ENCODE results near the gene KLF15. TPM values are rescaled to one million over a fixed set of nuclear protein-coding genes. Genes with fewer than 3 reads are reported as not detected.
A peak's percentile ranks its signal among the peaks of the same experiment; 100 is the strongest.

The KLF15 gene
- total RNA-seq, 4 donors from 2014 or later, result 138 to 234 (median 176) TPM

- H3K36me3 ChIP-seq, result peaks cover 0 to 74% (median 12%) of the 10 kb centered on the region in 3 donors
- no peak overlapping the region for H3K4me3 ChIP-seq
- no peaks in the 10 kb centered on the region for H3K9me3 ChIP-seq
- H3K4me1 ChIP-seq, result peaks cover 3 to 100% (median 71%) of the 10 kb centered on the region in 4 donors
- H3K27ac ChIP-seq, result peak overlapping the region; percentile 94 to 100 (median 98)
- DNase-seq (ENCODE audit: low spot score in 2 of 2), result peak; percentile 4 to 9
- WGBS, 2 donors, result 75 to 76% methylated on average over 4 to 9 of the region's 9 CpGs
- TF ChIP-seq, protein P1, sequence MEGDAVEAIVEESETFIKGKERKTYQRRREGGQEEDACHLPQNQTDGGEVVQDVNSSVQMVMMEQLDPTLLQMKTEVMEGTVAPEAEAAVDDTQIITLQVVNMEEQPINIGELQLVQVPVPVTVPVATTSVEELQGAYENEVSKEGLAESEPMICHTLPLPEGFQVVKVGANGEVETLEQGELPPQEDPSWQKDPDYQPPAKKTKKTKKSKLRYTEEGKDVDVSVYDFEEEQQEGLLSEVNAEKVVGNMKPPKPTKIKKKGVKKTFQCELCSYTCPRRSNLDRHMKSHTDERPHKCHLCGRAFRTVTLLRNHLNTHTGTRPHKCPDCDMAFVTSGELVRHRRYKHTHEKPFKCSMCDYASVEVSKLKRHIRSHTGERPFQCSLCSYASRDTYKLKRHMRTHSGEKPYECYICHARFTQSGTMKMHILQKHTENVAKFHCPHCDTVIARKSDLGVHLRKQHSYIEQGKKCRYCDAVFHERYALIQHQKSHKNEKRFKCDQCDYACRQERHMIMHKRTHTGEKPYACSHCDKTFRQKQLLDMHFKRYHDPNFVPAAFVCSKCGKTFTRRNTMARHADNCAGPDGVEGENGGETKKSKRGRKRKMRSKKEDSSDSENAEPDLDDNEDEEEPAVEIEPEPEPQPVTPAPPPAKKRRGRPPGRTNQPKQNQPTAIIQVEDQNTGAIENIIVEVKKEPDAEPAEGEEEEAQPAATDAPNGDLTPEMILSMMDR (IDR thresholded peaks at IDR 0.05), result no peak
- TF ChIP-seq EP300 (IDR thresholded peaks at IDR 0.05), result no peak
- no peaks in the 10 kb centered on the region for H3K27me3 ChIP-seq
Observed at GRCh38 chr3:126350502-126351085, 6.6 kb downstream of the KLF15 start.

- peak overlapping the region; percentile 66 to 100 (median 96) for H3K27ac ChIP-seq
- no peak overlapping the region for H3K4me3 ChIP-seq
- no peaks in the 10 kb centered on the region for H3K9me3 ChIP-seq
- no peaks in the 10 kb centered on the region for H3K27me3 ChIP-seq
- TF ChIP-seq EP300 (IDR thresholded peaks at IDR 0.05) (no peak), POLR2A (IDR thresholded peaks at IDR 0.05) (no peak)
- TF ChIP-seq, protein P1 (IDR thresholded peaks at IDR 0.05), result no peak
- peak in 1 of 2 donors; percentile 13 for DNase-seq (ENCODE audit: low spot score in 2 of 2)
- H3K36me3 ChIP-seq, result peaks cover 0 to 80% (median 15%) of the 10 kb centered on the region in 3 donors
- H3K4me1 ChIP-seq, result peaks cover 3 to 98% (median 65%) of the 10 kb centered on the region in 4 donors
- 62 to 85% methylated on average over 12 to 14 of the region's 15 CpGs for WGBS, 2 donors
Observed at GRCh38 chr3:126349611-126350501, 7.4 kb downstream of the KLF15 start.

DNA sequence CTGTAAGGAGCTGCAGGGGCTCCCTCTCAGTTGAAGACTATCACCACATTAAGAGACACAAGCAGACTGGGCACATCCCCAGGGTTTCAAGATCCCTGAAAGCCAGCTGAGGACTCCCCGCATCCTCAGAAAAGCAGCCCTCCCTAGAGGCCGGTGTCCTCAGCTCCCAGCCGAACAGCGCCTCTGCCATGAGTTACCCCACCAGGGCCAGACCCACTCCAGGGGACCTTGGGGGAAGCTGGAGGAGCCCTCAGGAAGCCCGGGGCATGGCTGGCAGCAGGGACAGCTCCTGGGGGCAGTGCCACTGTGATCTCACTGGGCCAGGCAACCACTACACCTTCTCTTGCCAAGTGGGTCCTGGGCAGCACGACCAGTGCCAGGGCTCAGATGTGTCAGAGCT is 8.1 kb downstream of the KLF15 start:
- WGBS, 2 donors, result 90% methylated on average over 6 of the region's 6 CpGs; no CpG with 5 or more reads in 1 of the 2 donors
- peak; percentile 4 to 12 for DNase-seq (ENCODE audit: low spot score in 2 of 2)
- TF ChIP-seq POLR2A (IDR thresholded peaks at IDR 0.05) (no peak), EP300 (IDR thresholded peaks at IDR 0.05) (no peak)
- TF ChIP-seq, protein P1 (IDR thresholded peaks at IDR 0.05), result no peak
- Histone ChIP-seq H3K4me3 (no peak overlapping the region), H3K9me3 (no peaks in the 10 kb centered on the region), H3K27me3 (no peaks in the 10 kb centered on the region), H3K36me3 (peaks cover 0 to 88% (median 15%) of the 10 kb centered on the region in 3 donors), H3K4me1 (peaks cover 3 to 98% (median 61%) of the 10 kb centered on the region in 4 donors), H3K27ac (peak overlapping the region; percentile 66 to 100 (median 96))

GRCh38 chr3:126348308-126348920 is 8.8 kb downstream of the KLF15 start:
- H3K9me3 ChIP-seq, result no peaks in the 10 kb centered on the region
- H3K4me1 ChIP-seq, result peaks cover 3 to 98% (median 64%) of the 10 kb centered on the region in 4 donors
- WGBS, 2 donors, result 82 to 85% methylated on average over 11 to 12 of the region's 12 CpGs
- no peaks in the 10 kb centered on the region for H3K27me3 ChIP-seq
- no peak for TF ChIP-seq POLR2A (IDR thresholded peaks at IDR 0.05)
- TF ChIP-seq, protein P1 (IDR thresholded peaks at IDR 0.05), result peak in 2 of 5 experiments; percentile 10 to 26
- no peak overlapping the region for H3K4me3 ChIP-seq
- DNase-seq (ENCODE audit: low spot score in 2 of 2), result peak in 1 of 2 donors; percentile 4
- H3K36me3 ChIP-seq, result peaks cover 0 to 95% (median 15%) of the 10 kb centered on the region in 3 donors
- peak overlapping the region; percentile 66 to 100 (median 96) for H3K27ac ChIP-seq
